GM23248 (cell line): ENCODE results near the gene MALSU1. TPM values are rescaled to one million over a fixed set of nuclear protein-coding genes. Genes with fewer than 3 reads are reported as not detected.
A peak's percentile ranks its signal among the peaks of the same experiment; 100 is the strongest.

Source experiments
- DNase-seq: peaks from one replicate; pipeline ENCODE4 v3.0.0-alpha.2; 2015
- H2AFZ ChIP-seq: fragments of 200-600 bp; sonication (generic); 2 replicates; pipeline ENCODE4 v1.6.1; 2016; ENCODE audit warnings: antibody characterized with exemption
- H3F3A ChIP-seq: fragments of 200-600 bp; sonication (generic); 2 replicates; pipeline ENCODE4 v1.6.1; 2016; ENCODE audit warnings: mild to moderate bottlenecking, antibody characterized with exemption, mixed run types; ENCODE audit not compliant: insufficient read depth
- H3K27ac ChIP-seq: fragments of 200-600 bp; sonication (generic); 2 replicates; pipeline ENCODE4 v1.5.1; 2016; ENCODE audit warnings: mild to moderate bottlenecking
- H3K27me3 ChIP-seq: fragments of 200-600 bp; sonication (generic); replicated peaks from 2 replicates; pipeline ENCODE4 v1.6.1; 2016; ENCODE audit warnings: mild to moderate bottlenecking; ENCODE audit not compliant: insufficient read depth
- H3K36me3 ChIP-seq: fragments of 200-600 bp; sonication (generic); 2 replicates; pipeline ENCODE4 v1.6.1; 2016; ENCODE audit warnings: low read depth, mild to moderate bottlenecking
- H3K4me1 ChIP-seq: fragments of 200-600 bp; sonication (generic); 2 replicates; pipeline ENCODE4 v1.6.1; 2016; ENCODE audit warnings: mild to moderate bottlenecking; ENCODE audit not compliant: insufficient read depth
- H3K4me2 ChIP-seq: fragments of 200-600 bp; sonication (generic); one replicate; pipeline ENCODE4 v1.6.1; 2016; ENCODE audit warnings: mild to moderate bottlenecking; ENCODE audit not compliant: unreplicated experiment
- H3K4me3 ChIP-seq: fragments of 200-600 bp; sonication (generic); 2 replicates; pipeline ENCODE4 v1.5.1; 2016; ENCODE audit warnings: mild to moderate bottlenecking
- H3K79me2 ChIP-seq: fragments of 200-600 bp; sonication (generic); 2 replicates; pipeline ENCODE4 v1.6.1; 2016; ENCODE audit warnings: mild to moderate bottlenecking; ENCODE audit not compliant: insufficient read depth
- H3K9ac ChIP-seq: fragments of 200-600 bp; sonication (generic); 2 replicates; pipeline ENCODE4 v1.6.1; 2016; ENCODE audit warnings: mild to moderate bottlenecking
- H3K9me2 ChIP-seq: fragments of 200-600 bp; sonication (generic); 2 replicates; pipeline ENCODE4 v1.6.1; 2016; ENCODE audit warnings: mixed run types, mild to moderate bottlenecking, moderate library complexity; ENCODE audit not compliant: insufficient read depth
- H3K9me3 ChIP-seq: fragments of 200-600 bp; sonication (generic); one replicate; pipeline ENCODE4 v1.6.1; 2017; ENCODE audit warnings: low read depth
- H4K20me1 ChIP-seq: fragments of 200-600 bp; sonication (generic); 2 replicates; pipeline ENCODE4 v1.6.0; 2016; ENCODE audit not compliant: insufficient read depth
- EZH2 ChIP-seq: fragments of 200-600 bp; sonication (generic); IDR thresholded peaks from 2 replicates; pipeline ENCODE4 v1.6.1; 2018; ENCODE audit warnings: antibody characterized with exemption, mild to moderate bottlenecking; ENCODE audit not compliant: insufficient read depth, poor library complexity, severe bottlenecking
- EZH2phosphoT487 ChIP-seq: fragments of 200-600 bp; sonication (generic); IDR thresholded peaks from 2 replicates; pipeline ENCODE4 v1.6.1; 2018; ENCODE audit warnings: antibody characterized with exemption, moderate library complexity, mild to moderate bottlenecking, low read depth; ENCODE audit not compliant: insufficient read depth
- WGBS, 2 experiments: methylation state at CpG; one replicate each; pipeline ENCODE4 v1.1.6; 2015 to 2017; ENCODE audit warnings: low lambda C conversion rate in 2 of 2, low coverage in 1 of 2; ENCODE audit errors: missing lambda C conversion rate in 2 of 2; 5-methylcytosine and 5-hydroxymethylcytosine counted together
- in situ Hi-C: fragments of 300-500 bp; cut with MboI; formaldehyde crosslinking; loops from 2 replicates; pipeline ENCODE4 v1.15.0; 2020
- polyA plus RNA-seq: library from polyadenylated mRNA; unstranded; fragments of >200 nt; fragmentation: Nextera tagmentation; extraction: Ambion mirVana; gene quantifications from 2 replicates; pipeline ENCODE4 v1.2.1, GENCODE V29; 2016
- total RNA-seq: library from RNA; depleted of rRNA; stranded (reverse); fragments of >200 nt; shearing (Covaris generic); gene quantifications from 2 replicates; pipeline ENCODE4 v1.2.3, GENCODE V29; 2014

The MALSU1 gene
- total and polyA plus RNA-seq, 2 experiments from 2014 or later: 66.0 to 136 TPM

DNA sequence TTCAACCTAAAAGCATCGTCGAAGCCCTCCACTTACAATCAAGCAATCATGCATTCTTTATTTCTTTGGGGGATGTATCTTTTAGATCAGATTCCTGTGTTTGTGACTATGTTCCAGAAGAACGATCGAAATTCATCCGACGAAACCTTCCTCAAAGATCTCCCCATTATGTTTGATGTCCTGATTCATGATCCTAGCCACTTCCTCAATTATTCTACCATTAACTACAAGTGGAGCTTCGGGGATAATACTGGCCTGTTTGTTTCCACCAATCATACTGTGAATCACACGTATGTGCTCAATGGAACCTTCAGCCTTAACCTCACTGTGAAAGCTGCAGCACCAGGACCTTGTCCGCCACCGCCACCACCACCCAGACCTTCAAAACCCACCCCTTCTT, 38.8 kb upstream of the MALSU1 start:
- H3K36me3 ChIP-seq: no peaks in the 10 kb centered on the region
- no peaks in the 10 kb centered on the region for H3K79me2 ChIP-seq
- no peak overlapping the region for H3K27ac ChIP-seq
- H3K4me3 ChIP-seq: no peak overlapping the region
- H3K9ac ChIP-seq: no peak overlapping the region
- DNase-seq: no peak
- 91 to 92% methylated on average over 10 of the region's 10 CpGs for WGBS, 2 experiments
- H3K4me1 ChIP-seq: no peaks in the 10 kb centered on the region
- H3K9me3 ChIP-seq: no peaks in the 10 kb centered on the region
- in situ Hi-C loops: no loop called here
- TF ChIP-seq EZH2phosphoT487 (no peak), EZH2 (no peak)
- H3K9me2 ChIP-seq: no peaks in the 10 kb centered on the region
- H3K27me3 ChIP-seq: no peaks in the 10 kb centered on the region
- no peak overlapping the region for H2AFZ ChIP-seq
- H3F3A ChIP-seq: no peaks in the 10 kb centered on the region
- H4K20me1 ChIP-seq: no peaks in the 10 kb centered on the region
- H3K4me2 ChIP-seq: no peak overlapping the region

- Histone ChIP-seq H3K9me3 (no peaks in the 10 kb centered on the region), H3K4me3 (no peak overlapping the region), H3K4me1 (no peaks in the 10 kb centered on the region), H3K36me3 (no peaks in the 10 kb centered on the region), H2AFZ (peak overlapping the region; percentile 37), H3K79me2 (no peaks in the 10 kb centered on the region), H3K27ac (no peak overlapping the region), H3K27me3 (no peaks in the 10 kb centered on the region), H3F3A (no peaks in the 10 kb centered on the region), H3K9ac (no peak overlapping the region), H3K9me2 (no peaks in the 10 kb centered on the region), H4K20me1 (no peaks in the 10 kb centered on the region), H3K4me2 (no peak overlapping the region)
- 3 to 5% methylated on average over 7 of the region's 7 CpGs for WGBS, 2 experiments
- TF ChIP-seq EZH2 (no peak), EZH2phosphoT487 (no peak)
- peak; percentile 81 for DNase-seq
- in situ Hi-C loops: no loop called here
These were observed 37.2 kb upstream of the MALSU1 start for GRCh38 chr7:23261843-23262452.

GRCh38 chr7:23264916-23265458, 34.2 kb upstream of the MALSU1 start:
- H3K4me3 ChIP-seq: no peak overlapping the region
- in situ Hi-C loops: no loop called here
- H3K9me3 ChIP-seq: no peaks in the 10 kb centered on the region
- WGBS, 2 experiments: 81 to 86% methylated on average over 7 of the region's 7 CpGs
- H3K9me2 ChIP-seq: no peaks in the 10 kb centered on the region
- no peak for DNase-seq
- H3K9ac ChIP-seq: no peak overlapping the region
- no peaks in the 10 kb centered on the region for H3K79me2 ChIP-seq
- no peaks in the 10 kb centered on the region for H3K27me3 ChIP-seq
- H3K36me3 ChIP-seq: no peaks in the 10 kb centered on the region
- TF ChIP-seq EZH2phosphoT487 (no peak), EZH2 (no peak)
- H3K27ac ChIP-seq: no peak overlapping the region
- H4K20me1 ChIP-seq: no peaks in the 10 kb centered on the region
- H2AFZ ChIP-seq: no peak overlapping the region
- no peak overlapping the region for H3K4me2 ChIP-seq
- no peaks in the 10 kb centered on the region for H3K4me1 ChIP-seq
- H3F3A ChIP-seq: no peaks in the 10 kb centered on the region

DNA sequence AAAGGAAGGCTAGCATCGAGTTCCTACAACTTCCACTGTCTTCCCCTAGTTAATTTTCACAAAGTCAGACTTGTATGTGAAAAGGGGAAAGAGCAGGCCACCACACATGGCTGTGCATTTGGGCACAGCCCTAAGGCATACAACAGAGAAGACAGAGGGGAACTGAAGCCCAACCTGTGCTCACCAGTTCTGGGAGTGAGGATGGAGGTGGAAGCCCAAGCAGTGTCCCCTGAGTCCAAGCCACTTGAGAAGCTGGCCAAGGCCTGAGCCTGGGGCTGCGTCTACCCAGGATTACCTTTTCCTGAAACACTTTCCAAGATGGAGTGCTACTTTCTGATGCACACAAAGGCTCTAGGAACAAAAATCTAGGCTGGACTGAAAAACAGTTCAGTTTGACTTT, 32.2 kb upstream of the MALSU1 start:
- TF ChIP-seq EZH2phosphoT487: no peak
- TF ChIP-seq EZH2: no peak
- H3F3A ChIP-seq: no peaks in the 10 kb centered on the region
- WGBS, 2 experiments: 85 to 91% methylated on average over 2 of the region's 2 CpGs

GRCh38 chr7:23267357-23267756, 31.8 kb upstream of the MALSU1 start:
- no peak overlapping the region for H2AFZ ChIP-seq
- H3K9ac ChIP-seq: no peak overlapping the region
- no peaks in the 10 kb centered on the region for H3K9me3 ChIP-seq
- no peak overlapping the region for H3K27ac ChIP-seq
- H3K4me3 ChIP-seq: no peak overlapping the region
- WGBS, 2 experiments: 62 to 73% methylated on average over 2 of the region's 2 CpGs
- no peaks in the 10 kb centered on the region for H3K9me2 ChIP-seq
- no peak for TF ChIP-seq EZH2phosphoT487
- TF ChIP-seq EZH2: no peak
- DNase-seq: no peak
- no peaks in the 10 kb centered on the region for H3K79me2 ChIP-seq
- no peaks in the 10 kb centered on the region for H4K20me1 ChIP-seq
- H3K4me2 ChIP-seq: no peak overlapping the region
- no peaks in the 10 kb centered on the region for H3K27me3 ChIP-seq
- H3K4me1 ChIP-seq: no peaks in the 10 kb centered on the region
- H3F3A ChIP-seq: no peaks in the 10 kb centered on the region
- no peaks in the 10 kb centered on the region for H3K36me3 ChIP-seq
- in situ Hi-C loops: no loop called here

More for the DNA sequence above, 32.2 kb upstream of the MALSU1 start:
- no peak overlapping the region for H3K9ac ChIP-seq
- no peaks in the 10 kb centered on the region for H4K20me1 ChIP-seq
- no peaks in the 10 kb centered on the region for H3K9me2 ChIP-seq
- no peaks in the 10 kb centered on the region for H3K9me3 ChIP-seq
- no peak overlapping the region for H2AFZ ChIP-seq
- in situ Hi-C loops: no loop called here
- no peaks in the 10 kb centered on the region for H3K36me3 ChIP-seq
- no peaks in the 10 kb centered on the region for H3K27me3 ChIP-seq
- H3K4me3 ChIP-seq: no peak overlapping the region
- no peak overlapping the region for H3K27ac ChIP-seq
- H3K79me2 ChIP-seq: no peaks in the 10 kb centered on the region
- no peak for DNase-seq
- no peak overlapping the region for H3K4me2 ChIP-seq
- H3K4me1 ChIP-seq: no peaks in the 10 kb centered on the region
